HEK293 (cell line): ENCODE measurements around the gene RAB22A.

Experiments used
- CTCF ChIA-PET: fragments of 350-600 bp; formaldehyde crosslinking; extraction: SDS; loops from one replicate; lab custom pipeline; 2021; ENCODE audit warnings: antibody characterized with exemption; lab: Yijun Ruan, JAX
- POLR2A ChIA-PET: fragments of 300-600 bp; formaldehyde crosslinking; extraction: SDS; loops from one replicate; lab custom pipeline; 2020; ENCODE audit warnings: antibody characterized with exemption, inconsistent platforms; lab: Yijun Ruan, JAX
- H3K27ac ChIP-seq: fragments of 200-500 bp; sonication (Bioruptor generic); 2 replicates; pipeline ENCODE4 v1.5.1; 2014; ENCODE audit warnings: low read depth, low read length, control low read depth, inconsistent platforms; ENCODE audit errors: extremely low read depth
- H3K36me3 ChIP-seq, 2 experiments: fragments of 200-500 bp in 1 of 2; sonication (Bioruptor generic) in 1 of 2; 1 replicate in 1 of 2; 2 replicates in 1 of 2; pipeline ENCODE4 v1.5.1; 2014 to 2017; ENCODE audit warnings: inconsistent platforms in 2 of 2, low read length in 2 of 2; ENCODE audit not compliant: control insufficient read depth in 2 of 2, insufficient read depth in 1 of 2
- H3K4me1 ChIP-seq: fragments of 200-500 bp; sonication (Bioruptor generic); 2 replicates; pipeline ENCODE4 v1.5.1; 2014; ENCODE audit warnings: mild to moderate bottlenecking, low read length, inconsistent platforms; ENCODE audit not compliant: control insufficient read depth, insufficient read depth
- H3K4me3 ChIP-seq: 2 replicates; pipeline ENCODE4 v1.5.1; 2011; ENCODE audit warnings: low read depth, mild to moderate bottlenecking, control low read depth, low read length, moderate library complexity
- H3K9me3 ChIP-seq: fragments of 200-500 bp; sonication (Bioruptor generic); 2 replicates; pipeline ENCODE4 v1.5.1; 2014; ENCODE audit warnings: low read depth, low read length, inconsistent platforms; ENCODE audit not compliant: control insufficient read depth, insufficient read depth
- BCL11A ChIP-seq: fragments of 450-650 bp; formaldehyde crosslinking; IDR thresholded peaks from 2 replicates; pipeline ENCODE4 v1.5.1; 2016; ENCODE audit warnings: low read depth, missing biosample characterization, missing genetic modification characterization
- GLIS1 ChIP-seq: fragments of 450-650 bp; formaldehyde crosslinking; IDR thresholded peaks from 2 replicates; pipeline ENCODE4 v1.5.1; 2016; ENCODE audit warnings: missing biosample characterization, missing genetic modification characterization
- GLIS2 ChIP-seq: fragments of 450-650 bp; formaldehyde crosslinking; IDR thresholded peaks from 2 replicates; pipeline ENCODE4 v1.5.1; 2016; ENCODE audit warnings: missing biosample characterization, missing genetic modification characterization
- WT1 ChIP-seq: fragments of 450-650 bp; formaldehyde crosslinking; IDR thresholded peaks from 2 replicates; pipeline ENCODE4 v1.5.1; 2016; ENCODE audit warnings: missing biosample characterization, missing genetic modification characterization
- ZNF155 ChIP-seq: fragments of 450-650 bp; formaldehyde crosslinking; IDR thresholded peaks from 2 replicates; pipeline ENCODE4 v1.5.1; 2016; ENCODE audit warnings: missing biosample characterization, missing genetic modification characterization
- ZNF16 ChIP-seq: fragments of 450-650 bp; formaldehyde crosslinking; IDR thresholded peaks from 2 replicates; pipeline ENCODE4 v1.5.1; 2016; ENCODE audit warnings: low read depth, missing biosample characterization, missing genetic modification characterization
- ZNF510 ChIP-seq: fragments of 450-650 bp; formaldehyde crosslinking; IDR thresholded peaks from 2 replicates; pipeline ENCODE4 v1.5.1; 2018; ENCODE audit warnings: mild to moderate bottlenecking, missing genetic modification characterization, missing biosample characterization; ENCODE audit not compliant: insufficient replicate concordance
- ZNF530 ChIP-seq: fragments of 450-650 bp; formaldehyde crosslinking; IDR thresholded peaks from 2 replicates; pipeline ENCODE4 v1.5.1; 2016; ENCODE audit warnings: low read depth, missing biosample characterization, missing genetic modification characterization
- ZNF558 ChIP-seq: fragments of 450-650 bp; formaldehyde crosslinking; IDR thresholded peaks from 2 replicates; pipeline ENCODE4 v1.5.1; 2016; ENCODE audit warnings: missing biosample characterization, missing genetic modification characterization
- ZNF610 ChIP-seq: fragments of 450-650 bp; formaldehyde crosslinking; IDR thresholded peaks from 2 replicates; pipeline ENCODE4 v1.5.1; 2016; ENCODE audit warnings: missing biosample characterization, missing genetic modification characterization, borderline replicate concordance
- ZNF624 ChIP-seq: fragments of 450-650 bp; formaldehyde crosslinking; IDR thresholded peaks from 2 replicates; pipeline ENCODE4 v1.5.1; 2017; ENCODE audit warnings: missing biosample characterization, missing genetic modification characterization
- ZNF654 ChIP-seq: fragments of 450-650 bp; formaldehyde crosslinking; IDR thresholded peaks from 2 replicates; pipeline ENCODE4 v1.5.1; 2016; ENCODE audit warnings: low read depth, missing biosample characterization, missing genetic modification characterization
- ZNF830 ChIP-seq: fragments of 450-650 bp; IDR thresholded peaks from 2 replicates; pipeline ENCODE4 v1.5.0; 2018; ENCODE audit warnings: missing biosample characterization, missing genetic modification characterization, low read depth, mild to moderate bottlenecking, moderate library complexity
- ZNF837 ChIP-seq: fragments of 450-650 bp; formaldehyde crosslinking; IDR thresholded peaks from 2 replicates; pipeline ENCODE4 v1.5.1; 2016; ENCODE audit warnings: missing biosample characterization, missing genetic modification characterization
- TF ChIP-seq, protein P1 (sequence below): fragments of 450-650 bp; formaldehyde crosslinking; IDR thresholded peaks from 2 replicates; pipeline ENCODE4 v1.5.1; 2016; ENCODE audit warnings: missing biosample characterization, missing genetic modification characterization
- TF ChIP-seq, protein P2 (sequence below): IDR thresholded peaks from 2 replicates; pipeline ENCODE4 v1.6.1; 2011; ENCODE audit warnings: mild to moderate bottlenecking, low read depth, low read length, borderline replicate concordance
- TF ChIP-seq, protein P3 (sequence below): fragments of 450-650 bp; formaldehyde crosslinking; IDR thresholded peaks from 2 replicates; pipeline ENCODE4 v1.5.1; 2016; ENCODE audit warnings: missing biosample characterization, missing genetic modification characterization
- TF ChIP-seq, protein P4 (sequence below): fragments of 450-650 bp; formaldehyde crosslinking; IDR thresholded peaks from 2 replicates; pipeline ENCODE4 v1.5.1; 2017; ENCODE audit warnings: missing biosample characterization, missing genetic modification characterization

Gene RAB22A

DNA sequence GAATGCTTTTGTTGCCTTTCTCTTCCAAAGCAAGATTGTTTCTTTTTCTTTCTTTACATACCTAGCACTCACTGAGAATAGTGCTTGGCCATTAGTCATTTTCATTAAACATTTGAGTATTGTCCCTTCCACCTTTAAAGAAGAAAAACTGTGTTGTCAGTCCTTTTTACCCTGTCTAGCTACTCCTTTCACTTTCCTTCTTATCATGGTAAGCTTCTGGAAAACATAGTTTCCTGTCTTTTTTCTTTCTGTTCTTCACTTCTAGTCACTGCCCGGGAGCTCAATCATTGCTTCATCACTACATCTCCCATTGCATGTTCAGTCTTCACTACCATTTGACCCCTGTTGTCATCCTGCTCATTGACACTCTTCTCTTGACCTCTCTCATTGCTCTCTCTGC is 91.6 kb downstream of the RAB22A start:
- peaks cover 0 to under 1% of the 10 kb centered on the region in 2 experiments; a peak in 1 of 3 replicates for H3K36me3 ChIP-seq
- H3K4me1 ChIP-seq = 0 out of 2 replicates have a peak, but pooled peaks cover 6% of the 10 kb centered on the region
- TF ChIP-seq, protein P1, sequence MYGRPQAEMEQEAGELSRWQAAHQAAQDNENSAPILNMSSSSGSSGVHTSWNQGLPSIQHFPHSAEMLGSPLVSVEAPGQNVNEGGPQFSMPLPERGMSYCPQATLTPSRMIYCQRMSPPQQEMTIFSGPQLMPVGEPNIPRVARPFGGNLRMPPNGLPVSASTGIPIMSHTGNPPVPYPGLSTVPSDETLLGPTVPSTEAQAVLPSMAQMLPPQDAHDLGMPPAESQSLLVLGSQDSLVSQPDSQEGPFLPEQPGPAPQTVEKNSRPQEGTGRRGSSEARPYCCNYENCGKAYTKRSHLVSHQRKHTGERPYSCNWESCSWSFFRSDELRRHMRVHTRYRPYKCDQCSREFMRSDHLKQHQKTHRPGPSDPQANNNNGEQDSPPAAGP = no peak
- no peak for TF ChIP-seq ZNF624 (tag by site-specific recombination)
- TF ChIP-seq ZNF830 (tag by site-specific recombination) = no peak
- TF ChIP-seq ZNF510 = no peak
- TF ChIP-seq ZNF837 (tag by site-specific recombination) = no peak
- no peak for TF ChIP-seq GLIS1 (tag by site-specific recombination)
- no peak for TF ChIP-seq ZNF610 (tag by site-specific recombination)
- TF ChIP-seq, all 188 proteins: peak for 0
- POLR2A ChIA-PET = no interaction called here
- no peaks in the 10 kb centered on the region for H3K9me3 ChIP-seq
- CTCF ChIA-PET = no interaction called here
- H3K27ac ChIP-seq = no peak overlapping the region
- H3K4me3 ChIP-seq = no peak overlapping the region

DNA sequence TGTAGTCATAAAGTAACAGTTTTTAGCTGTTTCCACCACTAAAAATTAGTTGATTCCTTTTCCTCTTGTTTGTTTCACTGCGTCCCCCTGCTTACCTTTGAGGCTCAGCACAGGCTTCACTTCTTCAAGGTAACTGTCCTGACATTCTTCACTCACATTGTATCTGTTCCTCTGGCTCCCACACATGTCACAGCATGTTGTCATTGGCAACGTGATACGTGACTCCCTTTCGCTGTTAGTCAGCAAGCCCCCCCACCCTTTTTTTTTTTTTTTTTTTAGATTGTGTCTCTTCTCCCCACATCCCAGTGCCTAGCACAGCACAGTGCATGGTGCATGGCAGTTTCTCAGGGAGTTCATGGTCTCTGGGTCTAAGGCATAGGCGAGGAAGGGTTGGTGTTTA is 92.8 kb downstream of the RAB22A start:
- TF ChIP-seq, protein P2, sequence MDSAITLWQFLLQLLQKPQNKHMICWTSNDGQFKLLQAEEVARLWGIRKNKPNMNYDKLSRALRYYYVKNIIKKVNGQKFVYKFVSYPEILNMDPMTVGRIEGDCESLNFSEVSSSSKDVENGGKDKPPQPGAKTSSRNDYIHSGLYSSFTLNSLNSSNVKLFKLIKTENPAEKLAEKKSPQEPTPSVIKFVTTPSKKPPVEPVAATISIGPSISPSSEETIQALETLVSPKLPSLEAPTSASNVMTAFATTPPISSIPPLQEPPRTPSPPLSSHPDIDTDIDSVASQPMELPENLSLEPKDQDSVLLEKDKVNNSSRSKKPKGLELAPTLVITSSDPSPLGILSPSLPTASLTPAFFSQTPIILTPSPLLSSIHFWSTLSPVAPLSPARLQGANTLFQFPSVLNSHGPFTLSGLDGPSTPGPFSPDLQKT = no peak
- TF ChIP-seq ZNF530 (tag by site-specific recombination) (no peak), ZNF155 (no peak), BCL11A (tag by site-specific recombination) (no peak), ZNF16 (tag by site-specific recombination) (no peak), WT1 (peak; percentile 25; the same call in 1 of the 2 replicates), ZNF558 (tag by site-specific recombination) (no peak)
- TF ChIP-seq, protein P3, sequence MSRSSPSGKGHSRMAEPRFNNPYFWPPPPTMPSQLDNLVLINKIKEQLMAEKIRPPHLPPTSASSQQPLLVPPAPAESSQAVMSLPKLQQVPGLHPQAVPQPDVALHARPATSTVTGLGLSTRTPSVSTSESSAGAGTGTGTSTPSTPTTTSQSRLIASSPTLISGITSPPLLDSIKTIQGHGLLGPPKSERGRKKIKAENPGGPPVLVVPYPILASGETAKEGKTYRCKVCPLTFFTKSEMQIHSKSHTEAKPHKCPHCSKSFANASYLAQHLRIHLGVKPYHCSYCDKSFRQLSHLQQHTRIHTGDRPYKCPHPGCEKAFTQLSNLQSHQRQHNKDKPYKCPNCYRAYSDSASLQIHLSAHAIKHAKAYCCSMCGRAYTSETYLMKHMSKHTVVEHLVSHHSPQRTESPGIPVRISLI = peak; percentile 38; the same call in 1 of the 2 replicates
- TF ChIP-seq, all 188 proteins: peak for 2
- Histone ChIP-seq H3K36me3 (no peaks in the 10 kb centered on the region), H3K4me3 (no peak overlapping the region), H3K9me3 (no peaks in the 10 kb centered on the region), H3K27ac (no peak overlapping the region), H3K4me1 (peaks cover 15% of the 10 kb centered on the region; the same call in 1 of the 2 replicates)
- CTCF ChIA-PET = no interaction called here
- POLR2A ChIA-PET = no interaction called here

DNA sequence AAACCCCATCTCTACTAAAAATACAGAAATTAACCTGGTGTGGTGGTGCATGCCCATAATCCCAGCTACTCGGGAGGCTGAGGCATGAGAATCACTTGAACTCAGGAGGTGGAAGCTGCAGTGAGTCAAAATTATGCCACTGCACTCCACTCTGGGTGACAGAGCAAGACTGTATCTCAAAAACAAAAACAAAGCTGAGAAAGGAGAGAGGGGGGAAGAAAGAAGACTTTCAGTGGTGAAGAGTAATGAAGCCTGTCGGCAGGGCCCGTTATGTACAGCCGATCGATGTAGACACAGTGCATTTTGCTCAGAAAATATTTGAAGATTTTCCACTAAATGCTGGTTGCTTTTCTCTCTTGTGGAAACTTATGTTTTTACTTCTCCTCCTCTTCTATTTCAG is 93.3 kb downstream of the RAB22A start:
- no peak for TF ChIP-seq ZNF155
- TF ChIP-seq ZNF654 (tag by site-specific recombination) = no peak
- TF ChIP-seq, protein P4, sequence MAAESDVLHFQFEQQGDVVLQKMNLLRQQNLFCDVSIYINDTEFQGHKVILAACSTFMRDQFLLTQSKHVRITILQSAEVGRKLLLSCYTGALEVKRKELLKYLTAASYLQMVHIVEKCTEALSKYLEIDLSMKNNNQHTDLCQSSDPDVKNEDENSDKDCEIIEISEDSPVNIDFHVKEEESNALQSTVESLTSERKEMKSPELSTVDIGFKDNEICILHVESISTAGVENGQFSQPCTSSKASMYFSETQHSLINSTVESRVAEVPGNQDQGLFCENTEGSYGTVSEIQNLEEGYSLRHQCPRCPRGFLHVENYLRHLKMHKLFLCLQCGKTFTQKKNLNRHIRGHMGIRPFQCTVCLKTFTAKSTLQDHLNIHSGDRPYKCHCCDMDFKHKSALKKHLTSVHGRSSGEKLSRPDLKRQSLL = no peak
- TF ChIP-seq GLIS2 (tag by site-specific recombination) = no peak

More for the DNA sequence above, 93.3 kb downstream of the RAB22A start:
- Histone ChIP-seq H3K36me3 (no peaks in the 10 kb centered on the region), H3K4me3 (no peak overlapping the region), H3K27ac (no peak overlapping the region), H3K4me1 (peaks cover 18% of the 10 kb centered on the region; the same call in 1 of the 2 replicates), H3K9me3 (no peaks in the 10 kb centered on the region)
- ChIA-PET CTCF (no interaction called here), POLR2A (no interaction called here)
